Embryonic facial prominence (tissue), 1 donor: Measurements from ENCODE around the gene SMIM33.
"Not testable (repeated sequence)": the region's sequence is repeated elsewhere in the genome, so short reads cannot be mapped to it uniquely, and the experiment has no call there.

Experiments
- DNase-seq: peaks from one replicate; pipeline ENCODE4 v3.0.0-alpha.2; 2016; ENCODE audit errors: extremely low spot score

SMIM33 gene

GRCh38 chr5:139470821-139471300 is at the start of gene SMIM33:
Gene SMIM33, plus strand, starts transcription at chr5:139471004. Its CDS starts 118 bp downstream, at chr5:139471122.
- no peak for DNase-seq

GRCh38 chr5:139422307-139422893 is 48.4 kb upstream of the SMIM33 start:
- peak; percentile 82 for DNase-seq

GRCh38 chr5:139425497-139425896 is 45.3 kb upstream of the SMIM33 start:
- no peak for DNase-seq

- no peak for DNase-seq
These were observed 44.5 kb upstream of the SMIM33 start for GRCh38 chr5:139426203-139426885.

- DNase-seq = no peak
These were observed 40.8 kb upstream of the SMIM33 start for GRCh38 chr5:139430015-139430414.

GRCh38 chr5:139431706-139432105 is 39.1 kb upstream of the SMIM33 start:
- no peak for DNase-seq

GRCh38 chr5:139435676-139436075 is 35.1 kb upstream of the SMIM33 start:
- no peak for DNase-seq

GRCh38 chr5:139438707-139439012 is 32.1 kb upstream of the SMIM33 start:
- DNase-seq = no peak

- peak; percentile 84 for DNase-seq
These were observed 31.5 kb upstream of the SMIM33 start, which contains the start of gene DNAJC18 for GRCh38 chr5:139439013-139439903. Gene DNAJC18, minus strand, starts transcription at chr5:139439525. Its CDS starts 80 bp downstream, at chr5:139439445.

GRCh38 chr5:139440416-139440815 is 30.4 kb upstream of the SMIM33 start:
- not testable (repeated sequence) for DNase-seq

- DNase-seq = peak; percentile 46
These were observed 26.9 kb upstream of the SMIM33 start for GRCh38 chr5:139443831-139444453.

- DNase-seq = no peak
These were observed 25.3 kb upstream of the SMIM33 start for GRCh38 chr5:139445325-139446170.

- DNase-seq = no peak
These were observed 23.6 kb upstream of the SMIM33 start for GRCh38 chr5:139446956-139447779.

GRCh38 chr5:139451176-139451575 is 19.6 kb upstream of the SMIM33 start:
- DNase-seq = no peak

GRCh38 chr5:139451878-139452660 is 18.7 kb upstream of the SMIM33 start:
- no peak for DNase-seq

GRCh38 chr5:139453683-139454567 is 16.9 kb upstream of the SMIM33 start:
- DNase-seq = no peak

- no peak for DNase-seq
These were observed 16.1 kb upstream of the SMIM33 start for GRCh38 chr5:139454568-139455290.

- DNase-seq = no peak
These were observed 14.0 kb upstream of the SMIM33 start for GRCh38 chr5:139456776-139457175.
